Stimulated activated CD4-positive, alpha-beta T cell treated with anti-CD3 and anti-CD28 coated beads, Interleukin-1b, Interleukin-23, amount 100 ng/mL, for 1 hour (primary cell): ENCODE measurements around the gene MXRA8.

ENCODE experiments used
- DNase-seq, 2 donors: peaks; one replicate each; pipeline ENCODE4 v3.0.0-alpha.2; 2020; ENCODE audit warnings: low read depth in 2 of 2

Gene MXRA8

GRCh38 chr1:1349256-1350012 is 8.9 kb downstream of the MXRA8 start, which contains the start of gene DVL1:
Gene DVL1 (minus strand): TSS chr1:1349418. CDS start chr1:1349065, 353 bp downstream.
- peak; percentile 55 to 59 for DNase-seq

DNA sequence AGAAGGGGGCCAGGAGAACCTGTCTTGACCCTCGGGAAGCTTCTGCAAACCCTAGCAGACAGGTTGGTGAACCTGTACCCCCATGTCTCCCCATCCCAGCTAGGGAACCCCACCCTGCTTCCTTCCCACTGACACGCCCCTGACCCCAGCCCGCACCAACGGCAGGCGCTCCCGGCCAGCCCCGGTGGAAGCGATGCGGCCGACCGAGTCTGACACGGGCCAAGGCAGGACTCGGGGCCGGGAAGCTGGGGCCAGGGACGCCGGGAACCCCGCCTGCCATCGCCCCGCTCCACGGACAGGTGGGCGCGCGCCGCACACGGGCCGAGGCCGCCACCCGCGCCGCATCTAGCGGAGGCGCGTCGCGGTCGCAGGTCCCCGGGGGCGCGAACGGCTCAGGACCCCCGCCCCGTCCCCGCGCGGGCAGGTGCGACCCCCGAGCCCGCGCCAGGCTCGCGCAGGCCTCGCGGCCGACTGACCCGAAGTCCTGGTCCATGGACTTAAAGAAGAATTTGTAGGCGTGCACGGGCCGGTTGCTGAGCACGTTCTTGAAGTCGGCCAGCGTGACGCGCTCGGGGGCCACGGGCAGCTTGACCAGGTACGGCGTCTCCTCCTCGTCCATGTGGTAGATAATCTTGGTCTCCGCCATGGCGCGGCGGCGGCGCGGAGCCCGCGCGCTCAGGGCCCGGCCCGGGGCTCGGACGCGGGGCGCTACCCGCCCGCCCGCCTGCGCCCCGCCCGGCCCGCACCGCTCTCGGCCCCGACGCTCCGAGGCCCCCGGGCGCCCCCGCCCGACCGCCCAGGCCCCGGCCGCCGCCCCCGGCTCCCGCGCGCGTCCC is 9.7 kb downstream of the MXRA8 start:
- DNase-seq = no peak

DNA sequence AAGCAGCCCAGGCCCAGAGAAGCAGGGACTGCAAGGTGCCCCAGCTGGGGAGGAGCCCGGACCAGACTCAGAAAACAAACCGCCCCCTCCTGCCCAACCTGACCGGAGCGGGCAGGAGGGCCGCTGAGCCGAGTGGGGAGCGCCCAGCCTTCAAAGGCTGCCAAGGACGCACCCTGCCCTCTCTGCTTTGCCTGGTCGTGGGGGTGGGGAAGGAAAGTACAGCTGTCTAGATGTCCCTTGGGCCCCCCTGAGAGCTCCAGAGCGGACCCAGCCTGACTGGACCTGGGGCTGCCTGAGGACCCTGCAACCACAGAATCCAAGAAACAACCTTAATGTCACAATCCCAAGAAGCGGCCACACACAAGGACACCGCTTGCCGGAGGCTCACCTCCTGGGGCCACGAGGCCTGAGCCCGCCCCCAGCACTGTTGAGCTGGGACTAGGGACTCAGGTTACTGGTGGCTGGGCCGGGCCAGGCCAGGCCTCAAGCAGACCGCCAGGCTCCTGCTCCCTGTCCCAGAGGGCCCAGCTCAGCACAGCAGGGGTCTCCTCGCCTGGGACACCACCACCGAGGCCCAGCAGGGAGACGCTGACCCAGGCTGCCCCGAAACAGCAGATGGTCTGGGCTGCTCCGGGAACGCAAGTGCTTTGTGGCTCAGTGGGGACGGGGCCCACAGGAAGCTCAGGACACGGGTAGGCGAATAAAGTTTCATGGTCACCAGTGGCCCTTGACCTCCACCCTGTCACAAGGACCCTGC is 10.5 kb downstream of the MXRA8 start:
- no peak for DNase-seq

DNA sequence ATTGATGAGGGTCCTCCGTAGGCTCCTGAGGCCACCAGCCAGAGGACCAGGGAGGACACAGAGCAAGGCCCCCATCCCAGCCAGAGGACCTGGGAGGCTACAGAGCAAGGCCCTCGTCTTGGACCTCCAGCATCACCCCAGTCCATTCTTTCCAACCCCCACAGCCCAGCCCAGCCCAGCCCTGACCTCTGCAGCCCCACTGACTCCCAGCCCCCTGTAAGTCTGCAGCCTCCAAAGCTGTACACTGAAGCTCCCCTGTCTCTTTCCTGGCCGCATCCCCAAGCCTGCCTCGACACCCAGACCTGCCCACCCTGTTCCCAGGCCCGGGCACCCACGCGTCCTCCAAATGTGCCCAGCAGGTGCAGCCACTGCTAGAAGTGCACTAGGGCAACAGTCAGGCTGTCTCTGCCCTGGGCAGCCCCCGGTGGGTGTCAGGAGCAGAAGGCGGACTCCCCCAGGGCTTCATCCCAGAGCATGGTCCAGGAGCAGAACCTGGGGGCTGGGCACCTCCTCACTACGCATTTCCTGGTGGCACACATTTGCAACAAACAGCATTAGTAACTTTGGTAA is 11.2 kb downstream of the MXRA8 start:
- DNase-seq = no peak

- no peak for DNase-seq
Measured at GRCh38 chr1:1346501-1346890, 11.9 kb downstream of the MXRA8 start.

DNA sequence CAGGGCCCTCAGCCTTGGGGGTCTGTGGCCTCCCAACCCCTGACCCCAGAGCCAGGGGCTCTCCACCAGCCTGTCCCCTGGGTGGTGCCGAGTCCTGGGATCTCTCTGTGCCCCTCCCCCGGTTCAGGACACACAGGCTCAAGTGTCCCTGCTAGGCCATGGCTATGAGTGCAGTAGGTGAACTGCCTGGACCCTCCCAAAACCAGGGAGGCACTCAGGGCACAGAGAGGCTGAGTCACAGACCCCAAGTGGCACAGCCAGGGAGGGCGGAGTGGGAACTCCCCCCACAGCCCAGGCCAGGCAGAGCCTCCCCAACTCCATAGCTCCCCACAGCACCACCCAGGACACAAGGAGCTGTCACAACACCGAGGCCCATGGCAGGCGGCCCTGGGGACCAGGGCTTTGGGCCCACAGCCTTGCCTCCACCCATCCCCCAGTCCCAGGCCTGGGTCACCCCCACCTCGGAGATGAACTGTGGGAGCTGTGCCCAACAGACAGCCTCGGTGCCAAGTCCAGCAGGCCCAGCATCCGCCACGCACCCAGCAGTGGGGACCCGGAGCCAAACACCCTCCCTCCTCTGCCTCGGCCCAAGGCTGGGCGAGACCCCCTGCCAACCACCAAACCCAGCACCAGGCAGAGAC is 12.4 kb downstream of the MXRA8 start:
- DNase-seq = no peak

DNA sequence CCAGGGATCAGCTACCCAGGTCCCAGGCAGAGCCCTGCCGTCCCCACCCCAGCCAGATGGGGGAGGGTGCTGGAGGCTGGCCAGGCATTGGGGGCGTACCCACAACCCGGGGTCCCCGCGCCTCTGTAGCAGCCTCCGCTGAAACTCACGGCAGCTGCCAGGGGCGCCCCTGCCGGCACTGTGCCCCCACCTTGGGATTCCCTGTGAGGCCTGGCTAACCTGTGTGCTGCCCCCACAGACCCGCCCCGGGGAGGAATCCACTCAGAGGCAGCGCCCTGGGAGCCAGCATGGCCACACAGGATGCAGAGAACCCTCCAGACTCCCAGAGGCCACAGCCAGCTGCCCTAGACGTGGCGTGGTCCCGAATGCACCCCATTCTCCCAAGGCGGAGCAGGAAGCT is 13.0 kb downstream of the MXRA8 start:
- DNase-seq = no peak

GRCh38 chr1:1344655-1345361 is 13.5 kb downstream of the MXRA8 start:
- DNase-seq = no peak

GRCh38 chr1:1343811-1344421 is 14.4 kb downstream of the MXRA8 start:
- DNase-seq = no peak

DNA sequence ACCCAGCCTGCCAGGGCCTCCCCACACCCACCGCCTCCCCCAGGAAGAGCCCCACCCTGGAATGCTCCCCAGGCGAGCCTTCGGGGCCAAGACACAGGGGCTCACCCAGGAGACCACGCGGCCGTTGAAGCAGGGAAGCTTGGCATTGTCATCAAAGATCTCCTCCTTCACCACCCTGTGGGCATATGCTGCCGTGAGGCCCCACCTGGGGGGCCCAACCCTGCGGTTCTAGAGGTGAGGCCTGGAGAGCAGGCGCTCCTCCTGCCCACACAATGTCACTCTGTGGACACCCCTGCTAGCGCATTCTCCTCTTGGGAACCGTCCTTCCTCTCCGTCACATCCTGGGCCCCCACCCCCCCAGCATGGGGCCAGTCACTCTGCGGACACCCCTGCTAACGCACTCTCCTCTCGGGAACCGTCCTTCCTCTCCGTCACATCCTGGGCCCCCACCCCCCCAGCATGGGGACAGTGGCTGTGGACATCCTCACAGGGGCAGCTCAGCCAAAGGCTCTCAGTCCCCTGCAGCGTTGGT is 15.7 kb downstream of the MXRA8 start:
- no peak for DNase-seq

GRCh38 chr1:1342061-1342562 is 16.2 kb downstream of the MXRA8 start:
- no peak for DNase-seq

GRCh38 chr1:1341549-1342021 is 16.8 kb downstream of the MXRA8 start:
- DNase-seq = no peak

GRCh38 chr1:1340791-1341548 is 17.4 kb downstream of the MXRA8 start:
- DNase-seq = no peak

DNA sequence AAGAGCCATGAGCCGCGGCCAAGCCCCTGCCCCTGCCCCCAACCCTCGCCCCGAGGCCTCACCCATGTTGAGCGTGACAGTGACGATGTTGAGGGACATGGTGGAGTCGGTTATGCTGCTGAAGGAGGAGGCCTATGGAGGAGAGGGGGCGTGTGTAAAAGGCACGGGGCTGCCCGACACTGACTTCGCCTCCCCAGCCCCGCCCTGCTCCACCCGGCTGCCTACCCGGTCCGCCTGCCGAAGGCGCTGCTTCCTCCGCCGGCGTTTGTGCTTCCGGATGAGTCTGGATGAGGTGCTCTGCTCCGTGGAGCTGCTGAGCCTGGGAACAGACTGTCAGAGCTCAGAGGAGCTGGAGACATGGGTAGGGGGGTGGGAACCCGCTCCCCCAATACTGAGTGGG is 18.2 kb downstream of the MXRA8 start:
- DNase-seq = no peak

GRCh38 chr1:1338278-1338677 is 20.1 kb downstream of the MXRA8 start:
- no peak for DNase-seq

GRCh38 chr1:1337793-1338147 is 20.6 kb downstream of the MXRA8 start:
- peak in 1 of 2 donors; percentile 28 for DNase-seq

DNA sequence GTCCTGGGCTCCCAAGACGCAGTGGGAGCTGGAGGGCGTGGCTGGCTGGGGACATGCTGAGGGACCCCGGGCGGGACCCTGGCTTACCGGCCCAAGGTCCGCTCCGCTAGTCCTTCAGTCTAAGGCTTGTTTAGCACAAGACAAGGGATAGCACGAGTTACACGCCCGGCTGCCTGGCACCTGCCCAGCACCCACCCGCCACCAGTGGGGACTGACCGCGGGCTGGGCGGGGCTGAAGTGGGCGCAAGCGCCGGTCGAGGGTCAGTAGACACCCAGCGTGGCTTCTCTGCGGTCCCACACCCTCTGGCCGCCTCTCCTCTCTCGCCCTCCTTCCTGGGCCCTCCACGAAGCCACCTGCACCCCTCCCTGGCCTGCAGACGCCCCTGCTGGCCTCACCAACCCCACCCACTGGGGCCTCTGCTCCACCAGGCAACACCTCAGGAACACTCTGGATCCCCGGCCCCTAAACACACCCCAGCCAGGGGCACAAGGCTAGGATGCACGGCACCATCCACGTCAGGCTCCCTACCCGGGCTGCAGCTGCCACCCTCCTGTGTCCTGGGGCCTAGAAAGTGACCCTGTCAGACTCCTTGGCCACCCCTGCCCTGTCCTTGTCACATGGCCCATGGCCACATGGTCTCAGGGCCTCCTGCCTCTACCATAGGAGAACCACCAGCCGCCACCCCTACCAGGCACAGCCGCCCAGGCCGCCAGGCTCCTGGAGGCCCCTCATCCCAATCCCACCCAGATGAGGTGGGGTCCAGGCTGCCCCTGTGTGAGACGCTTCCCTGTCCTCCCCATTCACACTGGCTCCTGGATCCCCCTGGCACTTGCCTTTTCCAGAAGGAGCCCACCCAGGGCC is 21.2 kb downstream of the MXRA8 start:
- no peak for DNase-seq

DNA sequence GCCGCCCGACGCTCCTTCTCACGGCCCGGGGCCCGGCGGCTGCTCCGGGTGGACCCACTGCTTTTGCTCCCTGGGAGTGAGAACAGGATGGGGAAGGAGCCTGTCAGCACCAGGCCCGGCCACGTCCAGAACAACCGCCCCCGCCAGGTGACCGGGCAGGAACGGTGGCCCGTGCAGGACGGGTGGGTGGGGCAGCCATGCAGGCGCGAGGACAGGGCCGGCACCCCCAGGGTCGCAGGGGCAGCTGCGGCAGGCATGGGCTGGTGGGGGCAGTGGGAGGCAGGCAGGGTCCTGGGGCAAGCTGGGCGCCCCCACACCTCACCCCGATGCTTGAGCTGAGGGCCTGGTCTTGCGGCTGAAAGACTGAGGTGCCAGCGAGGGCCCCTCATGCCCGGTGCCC is 21.9 kb downstream of the MXRA8 start:
- no peak for DNase-seq
